ENCODE data around the gene DGKH.
A peak's percentile ranks its signal among the peaks of the same experiment; 100 is the strongest.

The DGKH gene, protein sequence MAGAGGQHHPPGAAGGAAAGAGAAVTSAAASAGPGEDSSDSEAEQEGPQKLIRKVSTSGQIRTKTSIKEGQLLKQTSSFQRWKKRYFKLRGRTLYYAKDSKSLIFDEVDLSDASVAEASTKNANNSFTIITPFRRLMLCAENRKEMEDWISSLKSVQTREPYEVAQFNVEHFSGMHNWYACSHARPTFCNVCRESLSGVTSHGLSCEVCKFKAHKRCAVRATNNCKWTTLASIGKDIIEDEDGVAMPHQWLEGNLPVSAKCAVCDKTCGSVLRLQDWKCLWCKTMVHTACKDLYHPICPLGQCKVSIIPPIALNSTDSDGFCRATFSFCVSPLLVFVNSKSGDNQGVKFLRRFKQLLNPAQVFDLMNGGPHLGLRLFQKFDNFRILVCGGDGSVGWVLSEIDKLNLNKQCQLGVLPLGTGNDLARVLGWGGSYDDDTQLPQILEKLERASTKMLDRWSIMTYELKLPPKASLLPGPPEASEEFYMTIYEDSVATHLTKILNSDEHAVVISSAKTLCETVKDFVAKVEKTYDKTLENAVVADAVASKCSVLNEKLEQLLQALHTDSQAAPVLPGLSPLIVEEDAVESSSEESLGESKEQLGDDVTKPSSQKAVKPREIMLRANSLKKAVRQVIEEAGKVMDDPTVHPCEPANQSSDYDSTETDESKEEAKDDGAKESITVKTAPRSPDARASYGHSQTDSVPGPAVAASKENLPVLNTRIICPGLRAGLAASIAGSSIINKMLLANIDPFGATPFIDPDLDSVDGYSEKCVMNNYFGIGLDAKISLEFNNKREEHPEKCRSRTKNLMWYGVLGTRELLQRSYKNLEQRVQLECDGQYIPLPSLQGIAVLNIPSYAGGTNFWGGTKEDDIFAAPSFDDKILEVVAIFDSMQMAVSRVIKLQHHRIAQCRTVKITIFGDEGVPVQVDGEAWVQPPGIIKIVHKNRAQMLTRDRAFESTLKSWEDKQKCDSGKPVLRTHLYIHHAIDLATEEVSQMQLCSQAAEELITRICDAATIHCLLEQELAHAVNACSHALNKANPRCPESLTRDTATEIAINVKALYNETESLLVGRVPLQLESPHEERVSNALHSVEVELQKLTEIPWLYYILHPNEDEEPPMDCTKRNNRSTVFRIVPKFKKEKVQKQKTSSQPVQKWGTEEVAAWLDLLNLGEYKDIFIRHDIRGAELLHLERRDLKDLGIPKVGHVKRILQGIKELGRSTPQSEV
- total RNA-seq, result 43.3 to 55.2 (median 44.3) reads per million in 3 donors

DNA sequence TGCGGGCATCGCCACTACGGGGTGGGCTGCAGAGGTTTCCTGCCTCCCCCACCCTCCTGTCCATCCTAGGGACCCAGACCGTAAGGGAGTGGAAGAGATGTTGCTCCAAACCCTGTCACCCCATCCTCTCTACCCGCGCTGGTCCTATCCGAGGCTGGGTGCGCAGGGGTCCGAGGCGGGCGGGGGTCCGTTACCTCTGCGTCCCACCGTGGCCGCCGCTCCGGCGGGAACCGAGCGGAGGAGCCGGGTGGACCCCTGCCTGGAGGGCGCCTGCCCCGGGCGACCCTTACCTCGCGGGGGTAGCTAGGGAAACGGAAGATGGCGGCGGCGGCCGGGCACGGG, at the start of gene DGKH:
DGKH (plus strand) TSS at position 307 of the 342 bp plus-strand sequence. CDS start 126 bp downstream, outside the sequence.
- Histone ChIP-seq H3K4me1 (ENCODE audit: control insufficient read depth, insufficient read depth, low read length, poor library complexity, severe bottlenecking) (peaks cover 5% of the 10 kb centered on the region), H3K27me3 (replicated peaks; ENCODE audit: control insufficient read depth, insufficient read depth, low read length, poor library complexity, severe bottlenecking) (no peaks in the 10 kb centered on the region), H3K9me3 (ENCODE audit: control insufficient read depth, low read length) (no peaks in the 10 kb centered on the region), H3K36me3 (ENCODE audit: control insufficient read depth, insufficient read depth, low read length) (no peaks in the 10 kb centered on the region), H3K4me3 (ENCODE audit: insufficient read depth, low read depth, low read length, poor library complexity, severe bottlenecking) (peak within 1 kb of the TSS; percentile 88), H3K27ac (ENCODE audit: insufficient read depth, low read length, poor library complexity, severe bottlenecking) (peak within 1 kb of the TSS; percentile 54)
- no peak for DNase-seq

DNA sequence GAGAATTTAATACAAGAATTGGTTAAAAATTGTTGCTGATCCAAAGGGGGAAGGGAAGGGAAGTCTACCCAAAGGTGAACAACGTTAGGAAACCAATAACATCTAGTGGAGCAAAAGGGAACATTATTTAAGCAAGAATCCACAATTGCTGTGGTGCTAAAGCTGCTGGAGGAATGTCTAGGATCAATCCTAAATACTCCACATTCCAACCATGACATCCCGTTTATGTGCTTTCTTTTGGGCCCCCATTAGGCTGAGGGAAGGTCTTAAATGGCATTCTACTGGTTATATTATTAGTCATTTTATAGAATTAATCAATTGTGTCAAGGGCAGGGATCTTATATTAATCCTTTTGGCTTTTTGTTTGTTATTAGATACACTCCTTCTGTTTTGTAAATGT, 47.6 kb upstream of the DGKH start:
- no peak overlapping the region for H3K4me3 ChIP-seq (ENCODE audit: insufficient read depth, low read depth, low read length, poor library complexity, severe bottlenecking)
- H3K36me3 ChIP-seq (ENCODE audit: control insufficient read depth, insufficient read depth, low read length), result no peaks in the 10 kb centered on the region
- H3K27ac ChIP-seq (ENCODE audit: insufficient read depth, low read length, poor library complexity, severe bottlenecking), result no peak overlapping the region
- H3K4me1 ChIP-seq (ENCODE audit: control insufficient read depth, insufficient read depth, low read length, poor library complexity, severe bottlenecking), result no peaks in the 10 kb centered on the region
- no peaks in the 10 kb centered on the region for H3K9me3 ChIP-seq (ENCODE audit: control insufficient read depth, low read length)
- no peak for DNase-seq
- no peaks in the 10 kb centered on the region for H3K27me3 ChIP-seq (replicated peaks; ENCODE audit: control insufficient read depth, insufficient read depth, low read length, poor library complexity, severe bottlenecking)

DNA sequence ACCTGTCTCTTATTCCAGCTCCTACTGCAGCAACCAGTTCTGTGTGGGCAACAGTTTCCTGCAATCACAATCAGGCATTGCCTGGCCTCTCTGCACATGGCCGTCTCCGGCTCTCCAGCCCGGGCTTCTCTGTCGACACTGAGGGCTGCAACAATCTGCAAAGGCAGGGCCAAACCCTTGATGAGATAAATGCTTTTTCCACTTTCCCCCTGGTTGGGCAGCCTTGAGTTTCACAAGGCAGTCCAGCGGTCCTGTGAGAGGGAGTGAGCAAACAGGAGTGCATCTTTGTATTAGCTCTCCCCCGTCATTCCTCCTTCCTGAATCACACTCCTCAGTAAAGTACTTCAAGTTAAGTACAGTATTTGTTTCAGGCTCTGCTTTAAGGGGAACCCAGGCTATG, 46.9 kb upstream of the DGKH start:
- DNase-seq, result no peak
- Histone ChIP-seq H3K27ac (ENCODE audit: insufficient read depth, low read length, poor library complexity, severe bottlenecking) (no peak overlapping the region), H3K4me1 (ENCODE audit: control insufficient read depth, insufficient read depth, low read length, poor library complexity, severe bottlenecking) (no peaks in the 10 kb centered on the region), H3K4me3 (ENCODE audit: insufficient read depth, low read depth, low read length, poor library complexity, severe bottlenecking) (no peak overlapping the region), H3K27me3 (replicated peaks; ENCODE audit: control insufficient read depth, insufficient read depth, low read length, poor library complexity, severe bottlenecking) (no peaks in the 10 kb centered on the region), H3K9me3 (ENCODE audit: control insufficient read depth, low read length) (no peaks in the 10 kb centered on the region), H3K36me3 (ENCODE audit: control insufficient read depth, insufficient read depth, low read length) (no peaks in the 10 kb centered on the region)

GRCh38 chr13:42002066-42002465, 46.4 kb upstream of the DGKH start:
- H3K36me3 ChIP-seq (ENCODE audit: control insufficient read depth, insufficient read depth, low read length), result no peaks in the 10 kb centered on the region
- no peak for DNase-seq
- no peaks in the 10 kb centered on the region for H3K4me1 ChIP-seq (ENCODE audit: control insufficient read depth, insufficient read depth, low read length, poor library complexity, severe bottlenecking)
- no peak overlapping the region for H3K27ac ChIP-seq (ENCODE audit: insufficient read depth, low read length, poor library complexity, severe bottlenecking)
- no peak overlapping the region for H3K4me3 ChIP-seq (ENCODE audit: insufficient read depth, low read depth, low read length, poor library complexity, severe bottlenecking)
- no peaks in the 10 kb centered on the region for H3K27me3 ChIP-seq (replicated peaks; ENCODE audit: control insufficient read depth, insufficient read depth, low read length, poor library complexity, severe bottlenecking)
- H3K9me3 ChIP-seq (ENCODE audit: control insufficient read depth, low read length), result no peaks in the 10 kb centered on the region

DNA sequence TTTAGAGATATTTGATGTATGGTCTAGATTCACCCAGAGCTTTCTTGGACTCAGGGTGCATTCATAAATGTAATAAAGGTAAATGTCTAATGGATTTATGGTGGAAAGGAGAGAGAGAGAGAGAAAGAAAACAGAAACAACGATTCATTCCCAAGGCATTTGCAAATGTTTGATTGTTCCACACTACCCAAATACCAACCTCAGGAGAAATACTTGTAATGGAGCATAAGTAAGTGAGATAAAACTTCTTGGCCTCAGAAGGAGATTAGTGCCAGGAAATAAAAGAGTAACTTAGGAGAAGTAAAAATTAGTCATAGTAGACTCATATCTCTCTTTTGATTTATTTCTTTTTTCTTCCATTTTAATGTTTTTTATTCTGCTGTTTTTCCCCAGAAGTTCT, 40.6 kb upstream of the DGKH start:
- Histone ChIP-seq H3K27ac (ENCODE audit: insufficient read depth, low read length, poor library complexity, severe bottlenecking) (no peak overlapping the region), H3K36me3 (ENCODE audit: control insufficient read depth, insufficient read depth, low read length) (no peaks in the 10 kb centered on the region), H3K4me3 (ENCODE audit: insufficient read depth, low read depth, low read length, poor library complexity, severe bottlenecking) (no peak overlapping the region), H3K27me3 (replicated peaks; ENCODE audit: control insufficient read depth, insufficient read depth, low read length, poor library complexity, severe bottlenecking) (no peaks in the 10 kb centered on the region), H3K4me1 (ENCODE audit: control insufficient read depth, insufficient read depth, low read length, poor library complexity, severe bottlenecking) (no peaks in the 10 kb centered on the region), H3K9me3 (ENCODE audit: control insufficient read depth, low read length) (no peaks in the 10 kb centered on the region)
- no peak for DNase-seq

DNA sequence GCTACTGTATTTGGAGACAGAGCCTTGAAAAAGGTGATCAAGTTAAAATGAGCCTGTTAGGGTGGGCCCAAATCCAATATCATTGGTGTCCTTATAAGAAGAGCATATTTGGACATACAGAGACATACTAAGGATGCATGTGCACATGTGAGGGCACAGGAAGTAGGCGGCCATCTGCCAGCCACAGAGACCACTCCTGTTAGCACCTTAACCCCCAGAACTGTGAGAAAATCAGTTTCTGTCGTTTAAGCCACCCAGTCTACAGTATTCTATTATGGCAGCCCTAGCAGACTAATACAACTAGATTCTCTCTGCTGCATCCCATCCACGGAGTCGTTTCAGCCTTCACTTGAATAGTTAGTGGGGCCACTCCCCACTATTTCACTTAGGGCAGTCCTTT, 39.4 kb upstream of the DGKH start:
- Histone ChIP-seq H3K36me3 (ENCODE audit: control insufficient read depth, insufficient read depth, low read length) (no peaks in the 10 kb centered on the region), H3K9me3 (ENCODE audit: control insufficient read depth, low read length) (no peaks in the 10 kb centered on the region), H3K27ac (ENCODE audit: insufficient read depth, low read length, poor library complexity, severe bottlenecking) (no peak overlapping the region), H3K4me1 (ENCODE audit: control insufficient read depth, insufficient read depth, low read length, poor library complexity, severe bottlenecking) (no peaks in the 10 kb centered on the region), H3K4me3 (ENCODE audit: insufficient read depth, low read depth, low read length, poor library complexity, severe bottlenecking) (no peak overlapping the region), H3K27me3 (replicated peaks; ENCODE audit: control insufficient read depth, insufficient read depth, low read length, poor library complexity, severe bottlenecking) (no peaks in the 10 kb centered on the region)
- no peak for DNase-seq

DNA sequence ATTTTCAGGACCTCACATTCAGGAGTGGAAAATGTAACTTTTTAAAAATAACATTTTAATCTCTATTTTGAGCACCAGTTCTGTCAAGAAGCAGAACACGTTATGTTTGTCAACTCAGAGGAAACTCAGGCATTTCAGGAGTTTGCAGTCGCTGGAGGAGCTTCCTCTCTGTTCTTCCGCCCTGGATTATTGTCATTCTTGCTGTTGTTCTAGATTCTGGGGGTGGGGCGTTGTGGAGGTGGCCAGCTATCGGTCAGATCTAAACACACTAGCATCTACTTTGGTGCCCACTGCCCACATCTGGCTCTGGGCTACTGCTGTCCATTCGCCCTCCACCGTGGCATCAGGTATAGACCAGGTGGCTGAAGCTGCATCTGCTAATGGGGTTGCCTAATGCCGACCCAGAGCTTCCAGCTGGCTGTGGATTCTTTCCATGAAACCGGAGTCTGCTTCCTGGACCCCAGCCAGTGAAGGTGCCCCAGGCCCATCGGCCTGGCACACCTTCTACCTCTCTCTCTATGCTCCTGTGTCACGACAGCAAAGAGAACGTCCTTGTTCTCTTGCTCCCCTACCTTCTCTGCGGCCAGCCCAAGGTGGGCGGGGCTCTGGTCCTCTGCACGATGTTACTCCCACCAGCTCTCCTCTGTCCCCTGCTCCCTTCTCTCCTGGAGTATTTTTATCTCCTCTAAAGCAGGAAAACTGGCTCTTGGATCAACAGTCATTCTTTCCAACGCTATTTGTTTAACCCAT, 36.7 kb upstream of the DGKH start:
- H3K4me3 ChIP-seq (ENCODE audit: insufficient read depth, low read depth, low read length, poor library complexity, severe bottlenecking), result no peak overlapping the region
- DNase-seq, result no peak
- no peaks in the 10 kb centered on the region for H3K27me3 ChIP-seq (replicated peaks; ENCODE audit: control insufficient read depth, insufficient read depth, low read length, poor library complexity, severe bottlenecking)
- no peak overlapping the region for H3K27ac ChIP-seq (ENCODE audit: insufficient read depth, low read length, poor library complexity, severe bottlenecking)
- H3K36me3 ChIP-seq (ENCODE audit: control insufficient read depth, insufficient read depth, low read length), result no peaks in the 10 kb centered on the region
- no peaks in the 10 kb centered on the region for H3K9me3 ChIP-seq (ENCODE audit: control insufficient read depth, low read length)
- no peaks in the 10 kb centered on the region for H3K4me1 ChIP-seq (ENCODE audit: control insufficient read depth, insufficient read depth, low read length, poor library complexity, severe bottlenecking)

DNA sequence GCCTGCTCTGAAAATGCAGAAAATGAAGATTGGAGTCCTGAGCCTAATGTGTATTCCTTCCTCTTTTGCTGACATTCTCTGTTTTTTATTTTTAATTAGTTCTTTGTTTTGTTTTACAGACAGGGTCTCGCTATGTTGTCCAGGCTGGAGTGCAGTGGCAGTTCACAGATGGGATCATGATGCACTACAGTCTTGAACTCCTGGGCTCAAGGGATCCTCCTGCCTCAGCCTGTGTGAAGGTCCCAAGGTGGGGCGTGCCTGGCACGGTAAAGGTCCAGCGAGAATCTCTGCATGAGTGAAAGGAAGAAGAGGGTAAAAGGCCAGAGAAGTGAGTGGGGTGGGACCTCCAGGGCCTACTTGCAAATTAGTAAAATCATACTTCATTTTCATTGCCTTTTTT, 34.3 kb upstream of the DGKH start:
- no peak for DNase-seq
- Histone ChIP-seq H3K4me1 (ENCODE audit: control insufficient read depth, insufficient read depth, low read length, poor library complexity, severe bottlenecking) (no peaks in the 10 kb centered on the region), H3K4me3 (ENCODE audit: insufficient read depth, low read depth, low read length, poor library complexity, severe bottlenecking) (no peak overlapping the region), H3K36me3 (ENCODE audit: control insufficient read depth, insufficient read depth, low read length) (no peaks in the 10 kb centered on the region), H3K27ac (ENCODE audit: insufficient read depth, low read length, poor library complexity, severe bottlenecking) (no peak overlapping the region), H3K9me3 (ENCODE audit: control insufficient read depth, low read length) (no peaks in the 10 kb centered on the region), H3K27me3 (replicated peaks; ENCODE audit: control insufficient read depth, insufficient read depth, low read length, poor library complexity, severe bottlenecking) (no peaks in the 10 kb centered on the region)

DNA sequence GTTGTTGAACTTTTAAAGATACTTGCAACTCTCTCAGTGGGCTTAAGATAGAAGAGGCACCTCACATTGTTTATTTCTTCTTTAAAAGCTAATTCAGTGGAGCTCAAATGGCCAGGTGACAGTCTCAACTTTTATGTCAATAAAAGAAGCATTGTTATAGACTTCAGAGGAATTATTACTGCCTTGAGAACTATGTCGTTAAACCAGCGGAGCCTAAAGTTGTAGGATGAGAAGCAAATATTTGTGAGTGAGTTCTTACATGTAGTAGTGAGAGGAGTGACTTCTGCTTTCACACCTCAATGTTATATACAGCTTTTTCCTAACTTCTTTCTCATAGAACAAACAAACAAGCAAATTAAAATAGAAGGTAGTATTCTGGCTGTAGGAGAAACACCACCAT, 31.2 kb upstream of the DGKH start:
- H3K4me3 ChIP-seq (ENCODE audit: insufficient read depth, low read depth, low read length, poor library complexity, severe bottlenecking), result no peak overlapping the region

More for the DNA sequence above, 31.2 kb upstream of the DGKH start:
- Histone ChIP-seq H3K36me3 (ENCODE audit: control insufficient read depth, insufficient read depth, low read length) (no peaks in the 10 kb centered on the region), H3K27me3 (replicated peaks; ENCODE audit: control insufficient read depth, insufficient read depth, low read length, poor library complexity, severe bottlenecking) (no peaks in the 10 kb centered on the region), H3K4me1 (ENCODE audit: control insufficient read depth, insufficient read depth, low read length, poor library complexity, severe bottlenecking) (no peaks in the 10 kb centered on the region), H3K9me3 (ENCODE audit: control insufficient read depth, low read length) (no peaks in the 10 kb centered on the region), H3K27ac (ENCODE audit: insufficient read depth, low read length, poor library complexity, severe bottlenecking) (no peak overlapping the region)
- DNase-seq, result no peak

Measured in effector memory CD4-positive, alpha-beta T cell (primary cell).